RWPE1 (cell line): ENCODE measurements around the gene ATE1.
A peak's percentile ranks its signal among the peaks of the same experiment; 100 is the strongest.

Source experiments
- CTCF ChIA-PET: fragments of 350-600 bp; sonication (Branson Sonifier 250); formaldehyde crosslinking; extraction: SDS; loops from one replicate; lab custom pipeline; 2021; lab: Yijun Ruan, JAX
- POLR2A ChIA-PET: fragments of 400-600 bp; formaldehyde crosslinking; extraction: SDS; loops from one replicate; lab custom pipeline; 2020; ENCODE audit warnings: antibody characterized with exemption; ENCODE audit not compliant: low non-redundant PET; lab: Yijun Ruan, JAX
- DNase-seq: peaks from one replicate; pipeline ENCODE4 v3.0.0; 2012; ENCODE audit warnings: low spot score
- H3K27ac ChIP-seq: fragments of 450-650 bp; 2 replicates; pipeline ENCODE4 v1.5.1; 2017
- TF ChIP-seq, protein P1 (sequence below): fragments of 450-650 bp; conservative IDR thresholded peaks from 2 replicates; pipeline ENCODE4 v1.5.1; 2017; ENCODE audit warnings: low read depth, mild to moderate bottlenecking

The ATE1 gene

DNA sequence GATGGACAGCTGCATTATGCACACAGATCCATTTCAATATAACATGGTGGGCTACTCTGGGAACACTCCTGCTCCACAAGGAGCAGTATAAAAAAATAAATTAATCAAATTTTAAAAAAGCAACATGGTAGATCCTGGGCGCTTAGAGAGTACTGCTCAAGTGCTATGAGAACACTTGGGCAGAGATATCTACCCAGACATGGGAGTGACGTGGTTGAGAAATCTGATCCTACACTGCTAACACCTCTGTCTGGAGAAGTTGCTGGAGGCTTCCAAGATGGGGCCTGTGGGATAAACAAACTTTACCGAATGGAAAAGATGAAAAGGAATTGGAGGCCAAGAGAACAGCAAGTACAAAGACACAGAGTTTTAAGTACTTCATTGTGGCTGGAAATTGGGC is 38.2 kb upstream of the ATE1 start:
- no peak for DNase-seq
- CTCF ChIA-PET = interaction anchor here (0.7 to 1.2 kb wide), 2 partner anchors 10 to 406 kb away, joined by 3 to 4 read pairs; no protein-coding TSS in a partner anchor
- TF ChIP-seq, protein P1, sequence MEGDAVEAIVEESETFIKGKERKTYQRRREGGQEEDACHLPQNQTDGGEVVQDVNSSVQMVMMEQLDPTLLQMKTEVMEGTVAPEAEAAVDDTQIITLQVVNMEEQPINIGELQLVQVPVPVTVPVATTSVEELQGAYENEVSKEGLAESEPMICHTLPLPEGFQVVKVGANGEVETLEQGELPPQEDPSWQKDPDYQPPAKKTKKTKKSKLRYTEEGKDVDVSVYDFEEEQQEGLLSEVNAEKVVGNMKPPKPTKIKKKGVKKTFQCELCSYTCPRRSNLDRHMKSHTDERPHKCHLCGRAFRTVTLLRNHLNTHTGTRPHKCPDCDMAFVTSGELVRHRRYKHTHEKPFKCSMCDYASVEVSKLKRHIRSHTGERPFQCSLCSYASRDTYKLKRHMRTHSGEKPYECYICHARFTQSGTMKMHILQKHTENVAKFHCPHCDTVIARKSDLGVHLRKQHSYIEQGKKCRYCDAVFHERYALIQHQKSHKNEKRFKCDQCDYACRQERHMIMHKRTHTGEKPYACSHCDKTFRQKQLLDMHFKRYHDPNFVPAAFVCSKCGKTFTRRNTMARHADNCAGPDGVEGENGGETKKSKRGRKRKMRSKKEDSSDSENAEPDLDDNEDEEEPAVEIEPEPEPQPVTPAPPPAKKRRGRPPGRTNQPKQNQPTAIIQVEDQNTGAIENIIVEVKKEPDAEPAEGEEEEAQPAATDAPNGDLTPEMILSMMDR = no peak
- no peak overlapping the region for H3K27ac ChIP-seq
- POLR2A ChIA-PET = no interaction called here

DNA sequence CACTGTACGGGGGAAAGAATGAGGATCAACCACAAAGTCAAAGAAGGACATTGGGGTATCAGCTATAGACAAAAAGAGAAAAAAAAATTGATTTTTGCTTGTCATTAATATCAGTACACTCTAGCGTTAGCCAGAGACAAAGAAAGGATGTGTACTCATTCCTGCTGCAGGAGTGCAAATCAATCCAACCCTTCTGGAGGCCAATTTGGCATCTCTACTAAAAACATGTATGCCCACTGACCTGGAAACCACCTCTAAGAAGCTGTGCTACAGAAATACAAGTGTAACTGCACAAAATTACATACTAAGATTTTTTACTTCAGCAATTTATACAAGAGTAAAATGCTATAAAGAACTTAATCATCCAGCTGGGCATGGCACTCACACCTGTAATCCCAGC is 33.6 kb upstream of the ATE1 start:
- DNase-seq = no peak
- ChIA-PET CTCF (interaction anchor here (0.7 to 2.0 kb wide), 2 partner anchors 14 to 293 kb away, joined by 8 to 10 read pairs; partner anchors contain the start of gene NSMCE4A), POLR2A (no interaction called here)
- TF ChIP-seq, protein P1 = no peak
- no peak overlapping the region for H3K27ac ChIP-seq

DNA sequence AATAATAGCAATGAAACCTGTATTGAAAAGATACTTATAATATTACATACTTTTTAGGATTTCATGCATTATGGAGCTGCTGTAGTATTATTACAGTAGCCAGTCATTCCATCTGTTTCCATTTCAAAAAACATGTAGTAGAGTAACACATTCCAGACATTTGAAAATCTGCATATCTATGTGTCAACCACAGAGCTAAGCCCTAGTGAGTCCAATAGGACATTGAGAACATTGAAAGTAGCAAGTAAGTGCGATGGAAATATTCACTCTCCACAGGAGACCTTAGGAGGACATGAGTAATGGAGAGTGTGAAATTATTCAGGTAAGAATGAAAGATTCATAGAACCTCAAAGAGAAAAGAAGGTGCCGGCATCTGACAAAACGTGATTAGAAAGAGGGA is 31.8 kb upstream of the ATE1 start:
- no peak overlapping the region for H3K27ac ChIP-seq
- CTCF ChIA-PET = interaction anchor here (0.6 kb wide), 1 partner anchor 210 kb away, joined by 3 read pairs; no protein-coding TSS in a partner anchor
- TF ChIP-seq, protein P1 = no peak
- POLR2A ChIA-PET = no interaction called here
- no peak for DNase-seq

DNA sequence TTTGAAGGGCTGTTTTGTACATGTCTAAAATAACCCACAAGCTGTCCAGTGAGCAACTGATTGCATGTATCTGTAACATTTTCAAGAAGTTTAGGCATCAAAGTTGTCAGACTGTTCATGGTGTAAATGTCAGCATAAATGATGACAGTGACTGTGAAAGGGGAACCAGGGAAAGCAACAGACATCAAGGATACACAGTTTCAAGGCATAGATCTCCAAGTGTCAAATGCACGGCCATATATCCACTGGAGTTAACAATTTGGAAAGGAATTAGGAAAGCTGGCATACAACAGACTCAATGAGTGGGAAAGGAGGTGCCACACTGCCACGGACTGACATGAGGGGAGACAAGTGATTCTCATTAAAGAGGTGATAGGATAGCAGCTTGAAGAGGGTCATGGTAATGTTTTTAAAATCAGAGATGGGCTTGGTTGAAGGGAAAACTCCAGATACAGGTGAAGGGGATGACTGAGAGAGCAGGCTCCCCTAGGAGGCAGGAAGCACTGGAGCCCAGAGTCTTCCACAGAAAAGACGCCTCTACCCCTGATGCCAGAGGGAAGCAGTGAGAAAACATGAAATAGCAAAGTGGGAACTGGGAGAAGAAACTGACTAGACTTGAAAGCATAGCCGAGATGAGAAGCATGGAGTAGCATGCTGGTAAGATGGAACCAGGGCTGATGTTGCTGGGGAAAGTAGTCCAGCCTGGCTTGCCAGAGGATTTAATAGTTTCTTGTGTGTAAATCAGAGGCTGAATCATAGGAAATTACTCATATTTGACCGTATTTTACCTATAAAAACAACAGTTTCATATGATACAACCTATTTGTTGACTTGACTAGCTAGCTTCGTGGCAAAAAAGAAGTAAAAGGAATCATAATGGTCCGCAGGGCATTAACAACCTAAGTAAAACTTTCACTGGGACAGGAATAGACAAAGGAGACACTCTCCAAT is 28.6 kb upstream of the ATE1 start:
- TF ChIP-seq, protein P1 = no peak
- ChIA-PET CTCF (interaction anchor here (0.5 to 0.6 kb wide), 2 partner anchors 156 to 213 kb away, joined by 3 read pairs; no protein-coding TSS in a partner anchor), POLR2A (no interaction called here)
- peak; percentile 82 for DNase-seq
- peak overlapping the region; percentile 47; the same call in 1 of the 2 replicates for H3K27ac ChIP-seq

DNA sequence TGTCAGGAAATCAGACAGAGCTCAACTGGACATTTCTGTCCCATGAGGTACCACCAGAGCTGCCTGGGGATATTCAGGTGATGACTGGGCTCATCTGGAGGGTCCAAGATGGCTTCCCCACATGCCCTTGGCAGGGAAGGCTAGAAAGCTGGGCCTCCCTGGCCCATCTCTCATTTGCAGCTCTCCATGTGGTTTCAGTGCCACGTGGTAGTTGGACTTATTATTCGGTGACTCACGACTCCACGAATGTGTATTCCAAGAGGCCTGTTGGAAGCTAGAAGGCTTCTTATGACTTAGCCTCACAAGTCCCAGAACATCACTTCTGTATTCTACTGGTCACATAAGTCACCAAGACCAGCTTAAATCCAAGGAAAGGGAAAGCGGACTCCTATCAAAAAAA is 24.4 kb upstream of the ATE1 start:
- DNase-seq = no peak
- TF ChIP-seq, protein P1 = no peak
- ChIA-PET CTCF (interaction anchor here (0.6 kb wide), 1 partner anchor 1322 kb away, joined by 4 read pairs; no protein-coding TSS in a partner anchor), POLR2A (no interaction called here)
- H3K27ac ChIP-seq = no peak overlapping the region

DNA sequence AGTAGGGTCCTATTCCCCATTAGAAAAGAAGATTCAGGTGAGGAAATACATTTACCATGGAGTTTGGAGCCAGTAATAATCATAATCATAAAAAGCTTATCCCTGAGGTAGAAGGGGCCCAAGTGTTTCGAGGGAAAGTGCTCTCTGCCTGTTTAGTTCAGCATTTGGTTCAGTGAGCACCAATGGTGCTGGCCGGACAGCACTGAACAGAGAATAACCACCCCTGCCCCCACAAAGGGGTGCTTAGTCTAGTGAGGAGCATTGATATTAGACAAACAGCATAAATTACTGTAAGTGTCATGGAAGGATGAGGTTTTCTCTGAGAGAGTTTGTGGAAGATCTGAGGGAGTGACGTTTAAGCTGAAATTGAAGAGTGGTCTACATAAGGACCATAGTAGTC is 21.6 kb upstream of the ATE1 start:
- ChIA-PET CTCF (interaction anchor here (0.6 kb wide), 1 partner anchor 150 kb away, joined by 7 read pairs; no protein-coding TSS in a partner anchor), POLR2A (no interaction called here)
- TF ChIP-seq, protein P1 = no peak
- no peak for DNase-seq
- H3K27ac ChIP-seq = no peak overlapping the region
